Measurements from ENCODE around the gene HYAL3. TPM values are rescaled to one million over a fixed set of nuclear protein-coding genes. Genes with fewer than 3 reads are reported as not detected.

The HYAL3 gene, protein sequence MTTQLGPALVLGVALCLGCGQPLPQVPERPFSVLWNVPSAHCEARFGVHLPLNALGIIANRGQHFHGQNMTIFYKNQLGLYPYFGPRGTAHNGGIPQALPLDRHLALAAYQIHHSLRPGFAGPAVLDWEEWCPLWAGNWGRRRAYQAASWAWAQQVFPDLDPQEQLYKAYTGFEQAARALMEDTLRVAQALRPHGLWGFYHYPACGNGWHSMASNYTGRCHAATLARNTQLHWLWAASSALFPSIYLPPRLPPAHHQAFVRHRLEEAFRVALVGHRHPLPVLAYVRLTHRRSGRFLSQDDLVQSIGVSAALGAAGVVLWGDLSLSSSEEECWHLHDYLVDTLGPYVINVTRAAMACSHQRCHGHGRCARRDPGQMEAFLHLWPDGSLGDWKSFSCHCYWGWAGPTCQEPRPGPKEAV
- 1 to 10 TPM in 3 of 4 donors, not detected in 1; 1.9 to 3.9 (median 3.3) TPM for total RNA-seq

DNA sequence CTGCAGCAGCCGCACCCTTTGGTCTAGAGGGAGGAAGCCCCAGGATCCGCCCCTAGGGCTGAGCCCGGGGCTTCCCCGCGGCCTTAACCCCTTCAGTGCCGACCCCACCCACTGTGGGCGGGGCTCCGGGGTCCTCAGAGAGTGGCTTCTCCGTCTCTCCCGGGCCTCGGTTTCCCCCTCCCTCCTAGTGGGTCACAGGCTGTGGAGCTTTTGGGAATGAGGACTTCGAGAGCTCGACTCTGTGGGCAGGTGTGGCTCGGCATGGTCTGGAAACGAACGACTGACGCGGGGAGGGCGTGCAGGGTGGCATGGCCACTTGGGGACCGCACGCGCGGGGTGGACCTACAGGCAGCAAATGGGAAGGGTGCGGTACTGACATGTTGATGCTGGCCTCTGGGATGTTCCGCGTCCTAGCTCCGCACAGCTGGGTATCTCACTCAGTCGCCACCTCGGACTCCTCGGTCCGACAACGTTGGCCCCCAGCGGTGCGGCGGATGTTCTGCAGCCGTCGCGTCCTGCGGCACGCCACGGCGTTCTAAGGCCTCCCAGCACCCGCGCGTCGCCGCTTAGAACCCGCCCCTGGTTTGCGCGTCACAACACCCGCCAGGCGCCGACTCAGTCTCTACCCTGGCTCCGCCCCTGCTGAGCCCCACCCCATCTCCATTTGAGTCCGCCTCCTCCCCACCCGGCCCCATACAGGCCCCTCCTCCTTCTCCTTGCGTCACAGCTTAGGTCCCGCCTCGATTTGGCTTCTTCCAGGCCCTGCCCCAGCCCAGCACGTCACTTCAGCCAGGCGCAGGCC is at the start of gene HYAL3, which contains the start of gene NAA80:
Gene HYAL3, minus strand, starts transcription at position 570 of the 802 bp plus-strand sequence. CDS start 3,803 bp downstream, outside the sequence.
Gene NAA80, minus strand, starts transcription at position 570 of the 802 bp plus-strand sequence. CDS start 1,942 bp downstream, outside the sequence.
- intact Hi-C loops (cut with DNase I; ENCODE audit: low total_unique reads) = no loop called here
- no peaks in the 10 kb centered on the region for H3K9me3 ChIP-seq
- H3K36me3 ChIP-seq = no peaks in the 10 kb centered on the region
- H3K4me1 ChIP-seq = peaks cover 0 to 8% of the 10 kb centered on the region in 2 donors
- DNase-seq = peak; percentile 99 to 100
- H3K27me3 ChIP-seq = no peaks in the 10 kb centered on the region
- peak; percentile 96 to 98 for TF ChIP-seq POLR2A (IDR thresholded peaks at IDR 0.05)
- TF ChIP-seq, protein P1, sequence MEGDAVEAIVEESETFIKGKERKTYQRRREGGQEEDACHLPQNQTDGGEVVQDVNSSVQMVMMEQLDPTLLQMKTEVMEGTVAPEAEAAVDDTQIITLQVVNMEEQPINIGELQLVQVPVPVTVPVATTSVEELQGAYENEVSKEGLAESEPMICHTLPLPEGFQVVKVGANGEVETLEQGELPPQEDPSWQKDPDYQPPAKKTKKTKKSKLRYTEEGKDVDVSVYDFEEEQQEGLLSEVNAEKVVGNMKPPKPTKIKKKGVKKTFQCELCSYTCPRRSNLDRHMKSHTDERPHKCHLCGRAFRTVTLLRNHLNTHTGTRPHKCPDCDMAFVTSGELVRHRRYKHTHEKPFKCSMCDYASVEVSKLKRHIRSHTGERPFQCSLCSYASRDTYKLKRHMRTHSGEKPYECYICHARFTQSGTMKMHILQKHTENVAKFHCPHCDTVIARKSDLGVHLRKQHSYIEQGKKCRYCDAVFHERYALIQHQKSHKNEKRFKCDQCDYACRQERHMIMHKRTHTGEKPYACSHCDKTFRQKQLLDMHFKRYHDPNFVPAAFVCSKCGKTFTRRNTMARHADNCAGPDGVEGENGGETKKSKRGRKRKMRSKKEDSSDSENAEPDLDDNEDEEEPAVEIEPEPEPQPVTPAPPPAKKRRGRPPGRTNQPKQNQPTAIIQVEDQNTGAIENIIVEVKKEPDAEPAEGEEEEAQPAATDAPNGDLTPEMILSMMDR (IDR thresholded peaks at IDR 0.05) = peak; percentile 12 to 65 (median 38)
- peak within 1 kb of the TSS; percentile 87 to 92 for H3K27ac ChIP-seq
- H3K4me3 ChIP-seq = peak within 1 kb of the TSS; percentile 52 to 70

DNA sequence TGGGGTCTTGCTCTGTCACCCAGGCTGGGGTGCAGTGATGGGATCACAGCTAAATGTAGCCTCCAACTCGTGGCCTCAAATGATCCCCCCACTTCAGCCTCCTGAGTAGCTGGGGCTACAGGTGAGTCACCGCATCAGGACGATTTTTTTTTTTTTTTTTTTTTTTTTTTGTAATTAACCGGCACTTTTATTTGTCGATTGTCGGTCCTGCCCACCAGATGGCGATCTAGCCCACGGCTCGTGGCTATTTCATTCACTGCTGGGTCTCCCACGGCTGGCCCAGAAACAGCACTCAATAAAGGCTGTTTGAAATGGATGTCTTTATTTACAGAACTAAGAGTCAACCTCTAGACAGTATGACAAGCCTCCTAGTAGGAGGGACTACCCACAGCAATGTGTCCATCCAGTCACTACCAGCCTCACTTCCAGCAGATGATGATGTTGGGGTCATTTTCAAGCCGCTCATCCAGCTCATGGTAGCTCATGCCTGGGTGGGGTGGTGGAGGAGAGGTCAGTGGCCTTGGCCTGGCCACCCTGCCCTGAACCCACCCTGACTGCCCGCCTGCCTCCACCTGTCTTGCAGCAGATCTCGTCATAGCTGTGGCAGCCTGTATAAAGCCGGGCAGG is 48.1 kb upstream of the HYAL3 start:
- Histone ChIP-seq H3K9me3 (no peaks in the 10 kb centered on the region), H3K27me3 (no peaks in the 10 kb centered on the region), H3K4me1 (peaks cover 0 to 27% of the 10 kb centered on the region in 2 donors), H3K27ac (no peak overlapping the region), H3K4me3 (no peak overlapping the region), H3K36me3 (no peaks in the 10 kb centered on the region)
- intact Hi-C loops (cut with DNase I; ENCODE audit: low total_unique reads) = loop anchor here (2.0 kb wide), 1 partner anchor 196 kb away; no protein-coding TSS in a partner anchor
- TF ChIP-seq POLR2A (IDR thresholded peaks at IDR 0.05) = no peak
- TF ChIP-seq, protein P1 (IDR thresholded peaks at IDR 0.05) = peak; percentile 41 to 52 (median 46)
- peak; percentile 72 to 78 for DNase-seq

DNA sequence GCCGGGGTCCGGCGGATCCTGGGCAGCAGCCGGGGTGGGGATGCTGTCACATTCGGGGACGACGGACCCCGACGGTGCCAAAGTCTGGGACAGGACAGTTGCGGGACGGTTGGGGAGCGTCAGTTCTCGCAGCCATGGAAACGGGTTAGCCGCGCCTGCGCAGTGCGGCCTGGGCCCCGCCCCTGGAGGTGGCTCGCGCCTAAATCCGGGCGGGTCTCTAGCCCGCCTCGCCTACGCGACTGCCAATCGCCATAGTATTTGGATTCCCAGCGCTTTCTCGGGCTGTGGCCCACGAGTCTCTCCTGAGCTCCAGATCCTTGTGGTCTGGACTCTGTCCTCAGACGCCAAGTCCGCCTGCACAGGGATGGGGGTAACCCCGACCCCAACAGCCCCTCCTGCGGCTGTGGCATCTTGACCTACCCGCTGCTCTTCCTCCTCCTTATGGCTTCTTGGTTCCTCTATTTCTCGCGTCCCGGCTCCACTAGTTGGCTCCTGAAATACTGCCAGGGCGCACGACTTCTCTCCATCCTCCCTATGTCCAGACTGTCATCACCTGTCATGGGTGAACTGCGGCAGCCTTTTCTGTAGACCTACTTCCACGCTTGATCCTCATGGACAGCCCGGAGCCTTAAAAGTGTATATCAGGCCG is 46.5 kb upstream of the HYAL3 start, which contains the start of gene ZMYND10:
Gene ZMYND10, minus strand, starts transcription at position 147 of the 649 bp plus-strand sequence. CDS start 153 bp downstream, outside the sequence.
- Histone ChIP-seq H3K27ac (no peak within 1 kb of the TSS), H3K4me1 (peaks cover 0 to 19% of the 10 kb centered on the region in 2 donors), H3K9me3 (no peaks in the 10 kb centered on the region), H3K36me3 (no peaks in the 10 kb centered on the region), H3K27me3 (no peaks in the 10 kb centered on the region), H3K4me3 (peak within 1 kb of the TSS; percentile 14 to 17)
- TF ChIP-seq, protein P1 (IDR thresholded peaks at IDR 0.05) = no peak
- no peak for TF ChIP-seq POLR2A (IDR thresholded peaks at IDR 0.05)
- peak; percentile 55 to 72 for DNase-seq
- intact Hi-C loops (cut with DNase I; ENCODE audit: low total_unique reads) = loop anchor here (2.0 kb wide), 1 partner anchor 197 kb away; no protein-coding TSS in a partner anchor

DNA sequence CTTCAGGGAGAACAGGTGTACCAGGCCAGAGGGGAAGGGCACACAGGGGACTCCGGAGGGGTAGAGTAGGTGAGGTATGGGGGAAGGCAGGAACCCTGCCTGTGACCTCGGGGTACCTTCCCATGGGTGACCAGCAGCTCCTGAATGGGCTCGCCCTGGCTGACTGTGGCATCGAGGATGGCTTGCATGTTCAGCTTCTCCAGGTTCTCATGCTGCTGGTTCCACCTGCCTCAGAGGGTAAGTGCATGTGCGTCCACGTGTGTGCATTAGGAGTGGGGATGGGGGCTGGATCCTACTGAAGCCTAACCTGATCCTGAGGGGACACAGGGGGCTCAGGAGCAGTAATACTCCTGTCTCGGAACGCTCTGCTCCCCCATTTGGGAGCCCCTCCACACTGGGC is 45.8 kb upstream of the HYAL3 start:
- TF ChIP-seq POLR2A (IDR thresholded peaks at IDR 0.05) = no peak
- TF ChIP-seq, protein P1 (IDR thresholded peaks at IDR 0.05) = no peak
- no peak for DNase-seq
- intact Hi-C loops (cut with DNase I; ENCODE audit: low total_unique reads) = no loop called here
- Histone ChIP-seq H3K4me3 (no peak overlapping the region), H3K27me3 (no peaks in the 10 kb centered on the region), H3K27ac (no peak overlapping the region), H3K36me3 (no peaks in the 10 kb centered on the region), H3K9me3 (no peaks in the 10 kb centered on the region), H3K4me1 (peaks cover 0 to 19% of the 10 kb centered on the region in 2 donors)
